Right lobe of liver (tissue), 4 donors: ENCODE data around the gene HMGCS1.

Source experiments
- CTCF ChIP-seq, 4 donors: fragments of 200-600 bp in 3 of 4; fragments of 450-650 bp in 1 of 4; IDR thresholded peaks; one replicate each; pipeline versions ENCODE4 v1.5.1 to v1.8.0; 2016 to 2022; ENCODE audit warnings: antibody characterized with exemption in 4 of 4, mild to moderate bottlenecking in 2 of 4
- POLR2A ChIP-seq: fragments of 450-650 bp; IDR thresholded peaks from one replicate; pipeline ENCODE4 v1.6.1; 2017; ENCODE audit warnings: antibody characterized with exemption, mild to moderate bottlenecking
- donor health status: DM: no; HTN: no; CAD: no.
- donor health status: DM: no; HTN: no; CAD: no.
- donor health status: DM: no; HTN: yes; CAD: no.

DNA sequence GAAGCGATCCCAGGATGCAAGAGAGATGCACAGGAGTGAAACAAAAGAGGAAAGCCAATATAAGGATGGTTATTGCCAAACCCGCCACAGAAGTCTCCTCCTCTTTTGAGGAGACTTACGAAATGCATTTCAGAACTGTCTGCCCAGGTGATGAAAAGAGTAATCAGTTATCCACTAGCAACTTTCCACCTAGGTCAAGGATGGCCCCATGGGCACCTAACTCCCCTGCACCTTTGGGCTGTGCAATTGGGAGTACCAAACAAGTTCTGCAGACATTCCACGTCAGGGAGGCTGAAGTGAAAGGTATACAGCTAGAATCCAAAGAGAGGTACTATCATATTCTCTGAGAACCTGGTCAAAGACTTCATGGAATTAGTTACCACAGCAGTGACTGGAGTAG, 25.7 kb downstream of the HMGCS1 start:
- TF ChIP-seq POLR2A, result no peak
- TF ChIP-seq CTCF (IDR thresholded peaks at IDR 0.05), result no peak
